PC-9 (cell line): ENCODE measurements around the gene IL1RAPL1.

Experiments
- EZH2 ChIP-seq: fragments of 200-600 bp; sonication (generic); IDR thresholded peaks from 2 replicates; pipeline ENCODE4 v1.8.0; 2017; ENCODE audit warnings: antibody characterized with exemption, low read depth
- TF ChIP-seq, protein P1 (sequence below): fragments of 200-600 bp; sonication (generic); conservative IDR thresholded peaks from 2 replicates; pipeline ENCODE4 v1.6.1; 2017; ENCODE audit warnings: mixed run types, antibody characterized with exemption, mild to moderate bottlenecking, moderate library complexity

DNA sequence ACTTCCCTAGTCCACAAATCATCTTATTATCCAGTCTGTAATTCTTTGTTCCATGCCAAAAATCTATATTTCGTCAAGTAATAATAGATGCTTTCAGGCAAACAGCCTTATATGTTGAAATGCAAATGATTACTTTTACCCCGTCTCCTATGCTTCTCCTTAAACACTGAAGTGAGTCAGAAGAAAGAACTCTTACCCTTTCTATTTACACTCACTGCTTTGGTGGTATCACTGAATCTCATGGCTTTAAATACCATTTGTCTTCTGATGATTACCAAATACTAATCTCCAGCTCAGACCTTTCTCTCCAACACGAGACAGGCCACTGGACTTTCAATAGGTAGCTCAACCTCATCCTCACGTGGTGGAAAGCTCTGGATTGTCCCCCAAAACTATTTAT, 558.1 kb downstream of the IL1RAPL1 start:
- TF ChIP-seq, protein P1, sequence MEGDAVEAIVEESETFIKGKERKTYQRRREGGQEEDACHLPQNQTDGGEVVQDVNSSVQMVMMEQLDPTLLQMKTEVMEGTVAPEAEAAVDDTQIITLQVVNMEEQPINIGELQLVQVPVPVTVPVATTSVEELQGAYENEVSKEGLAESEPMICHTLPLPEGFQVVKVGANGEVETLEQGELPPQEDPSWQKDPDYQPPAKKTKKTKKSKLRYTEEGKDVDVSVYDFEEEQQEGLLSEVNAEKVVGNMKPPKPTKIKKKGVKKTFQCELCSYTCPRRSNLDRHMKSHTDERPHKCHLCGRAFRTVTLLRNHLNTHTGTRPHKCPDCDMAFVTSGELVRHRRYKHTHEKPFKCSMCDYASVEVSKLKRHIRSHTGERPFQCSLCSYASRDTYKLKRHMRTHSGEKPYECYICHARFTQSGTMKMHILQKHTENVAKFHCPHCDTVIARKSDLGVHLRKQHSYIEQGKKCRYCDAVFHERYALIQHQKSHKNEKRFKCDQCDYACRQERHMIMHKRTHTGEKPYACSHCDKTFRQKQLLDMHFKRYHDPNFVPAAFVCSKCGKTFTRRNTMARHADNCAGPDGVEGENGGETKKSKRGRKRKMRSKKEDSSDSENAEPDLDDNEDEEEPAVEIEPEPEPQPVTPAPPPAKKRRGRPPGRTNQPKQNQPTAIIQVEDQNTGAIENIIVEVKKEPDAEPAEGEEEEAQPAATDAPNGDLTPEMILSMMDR = no peak
- TF ChIP-seq EZH2 = no peak
